WTC11 (cell line): ENCODE measurements around the gene SHTN1. TPM values are rescaled to one million over a fixed set of nuclear protein-coding genes. Genes with fewer than 3 reads are reported as not detected.

Experiments
- ATAC-seq: fragments of 200-7000 bp; cut with Tn5 transposase; 2 replicates; pipeline ENCODE4 v1.10.0; 2021; ENCODE audit warnings: mild to moderate bottlenecking, moderate library complexity
- CTCF ChIA-PET: fragments of 300-600 bp; sonication (Branson Sonifier 250); formaldehyde crosslinking; loops from one replicate; lab custom pipeline; 2021; ENCODE audit warnings: antibody characterized with exemption; lab: Charles Lee
- POLR2A ChIA-PET: fragments of 350-600 bp; sonication (Branson Sonifier 250); formaldehyde crosslinking; loops from one replicate; lab custom pipeline; 2021; ENCODE audit warnings: antibody characterized with exemption; lab: Charles Lee
- DNase-seq: peaks from one replicate; pipeline ENCODE4 v3.0.0; 2021; ENCODE audit warnings: low spot score
- H3K27ac Mint-ChIP-seq: 2 replicates; pipeline ENCODE4 v1.8.0; 2021; ENCODE audit warnings: mixed read lengths
- H3K27me3 Mint-ChIP-seq: 2 replicates; pipeline ENCODE4 v1.8.0; 2021; ENCODE audit warnings: low read depth, mild to moderate bottlenecking, moderate library complexity, mixed read lengths
- H3K36me3 Mint-ChIP-seq: 2 replicates; pipeline ENCODE4 v1.8.0; 2021; ENCODE audit warnings: mixed read lengths
- H3K4me1 Mint-ChIP-seq: 2 replicates; pipeline ENCODE4 v1.8.0; 2022; ENCODE audit warnings: mixed read lengths
- H3K4me3 Mint-ChIP-seq: 2 replicates; pipeline ENCODE4 v1.8.0; 2021; ENCODE audit warnings: mild to moderate bottlenecking, moderate library complexity, mixed read lengths
- H3K9me3 Mint-ChIP-seq: 2 replicates; pipeline ENCODE4 v1.8.0; 2021; ENCODE audit warnings: mixed read lengths
- FOXJ3 ChIP-seq: sonication (generic); formaldehyde crosslinking; IDR thresholded peaks from 2 replicates; pipeline ENCODE4 v1.9.0; 2021; ENCODE audit warnings: missing genetic modification reagents, mild to moderate bottlenecking, borderline replicate concordance
- GTF2I ChIP-seq: fragments of 250-450 bp; sonication (Bioruptor Pico); conservative IDR thresholded peaks from 2 replicates; pipeline ENCODE4 v1.4.0; 2021; ENCODE audit warnings: mild to moderate bottlenecking
- MXD4 ChIP-seq: fragments of 250-450 bp; sonication (Bioruptor Pico); IDR thresholded peaks from 2 replicates; pipeline ENCODE4 v1.8.0; 2021; ENCODE audit warnings: mild to moderate bottlenecking, moderate library complexity, borderline replicate concordance
- PRRX2 ChIP-seq: fragments of 250-450 bp; sonication (Bioruptor Pico); IDR thresholded peaks from 2 replicates; pipeline ENCODE4 v1.8.0; 2021; ENCODE audit warnings: mild to moderate bottlenecking
- SOX15 ChIP-seq: fragments of 250-450 bp; sonication (Bioruptor Pico); IDR thresholded peaks from 2 replicates; pipeline ENCODE4 v1.9.0; 2021; ENCODE audit warnings: mild to moderate bottlenecking
- TEAD1 ChIP-seq: sonication (generic); formaldehyde crosslinking; IDR thresholded peaks from 2 replicates; pipeline ENCODE4 v1.8.0; 2022; ENCODE audit warnings: mild to moderate bottlenecking, missing genetic modification reagents
- total RNA-seq: library from RNA; stranded (reverse); gene quantifications from 3 replicates; pipeline ENCODE4 v1.2.3, GENCODE V29; 2021
- TF ChIP-seq, protein P1 (sequence below): sonication (generic); formaldehyde crosslinking; IDR thresholded peaks from 2 replicates; pipeline ENCODE4 v1.8.0; 2023; ENCODE audit warnings: missing genetic modification reagents, mild to moderate bottlenecking, borderline replicate concordance
- TF ChIP-seq, protein P2 (sequence below): fragments of 250-450 bp; sonication (Bioruptor Pico); IDR thresholded peaks from 2 replicates; pipeline ENCODE4 v1.9.0; 2021; ENCODE audit warnings: mild to moderate bottlenecking
- TF ChIP-seq, protein P3 (sequence below): sonication (generic); formaldehyde crosslinking; IDR thresholded peaks from 2 replicates; pipeline ENCODE4 v1.8.1; 2022; ENCODE audit warnings: missing genetic modification reagents, borderline replicate concordance
- TF ChIP-seq, protein P4 (sequence below): sonication (generic); formaldehyde crosslinking; IDR thresholded peaks from 2 replicates; pipeline ENCODE4 v1.8.0; 2022; ENCODE audit warnings: mild to moderate bottlenecking, missing genetic modification reagents
- TF ChIP-seq, protein P5 (sequence below): sonication (generic); formaldehyde crosslinking; conservative IDR thresholded peaks from 2 replicates; pipeline ENCODE4 v1.8.1; 2023; ENCODE audit warnings: mild to moderate bottlenecking, low read depth, missing genetic modification reagents, moderate library complexity
- TF ChIP-seq, protein P6 (sequence below): sonication (generic); formaldehyde crosslinking; IDR thresholded peaks from 2 replicates; pipeline ENCODE4 v1.8.1; 2023; ENCODE audit warnings: mild to moderate bottlenecking, missing genetic modification reagents, moderate library complexity

SHTN1 gene
- total RNA-seq, 1 experiment from 2014 or later = 11.0 TPM

DNA sequence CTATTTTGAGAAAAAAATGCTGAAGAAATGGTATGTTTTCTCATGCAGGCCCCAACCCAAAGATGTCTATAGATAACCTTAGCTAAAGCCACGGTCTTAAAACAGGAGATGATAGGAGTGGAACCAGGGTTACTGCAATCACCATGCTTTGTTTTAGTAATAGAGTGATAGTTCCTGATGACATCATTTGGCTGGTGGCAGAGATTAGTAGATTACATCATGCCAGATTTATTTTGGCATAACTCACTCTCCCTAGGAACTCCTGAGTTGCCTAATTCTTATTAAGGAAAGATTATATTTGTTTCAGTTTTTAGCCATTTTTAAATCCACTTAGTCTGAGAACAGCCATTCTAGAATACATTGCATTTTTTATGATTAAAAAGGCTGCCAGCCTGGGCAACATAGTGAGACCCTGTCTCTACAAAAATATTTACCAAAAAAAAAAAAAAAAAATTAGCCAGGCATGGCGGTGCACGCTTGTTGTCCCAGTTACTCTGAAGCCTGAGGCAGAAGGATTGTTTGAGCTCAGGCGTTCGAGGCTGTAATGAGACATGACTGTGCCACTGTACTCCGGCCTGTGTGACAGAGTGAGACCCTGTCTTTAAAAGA lies 137.9 kb downstream of the SHTN1 start:
- peaks cover 4% of the 10 kb centered on the region for H3K9me3 Mint-ChIP-seq
- ATAC-seq (no peak), DNase-seq (no peak)
- H3K4me3 Mint-ChIP-seq = no peak overlapping the region
- H3K4me1 Mint-ChIP-seq = peaks cover 21% of the 10 kb centered on the region
- H3K27ac Mint-ChIP-seq = no peak overlapping the region
- CTCF ChIA-PET = interaction anchor here (0.7 kb wide), 1 partner anchor 268 kb away, joined by 4 read pairs; no protein-coding TSS in a partner anchor
- TF ChIP-seq, protein P1, sequence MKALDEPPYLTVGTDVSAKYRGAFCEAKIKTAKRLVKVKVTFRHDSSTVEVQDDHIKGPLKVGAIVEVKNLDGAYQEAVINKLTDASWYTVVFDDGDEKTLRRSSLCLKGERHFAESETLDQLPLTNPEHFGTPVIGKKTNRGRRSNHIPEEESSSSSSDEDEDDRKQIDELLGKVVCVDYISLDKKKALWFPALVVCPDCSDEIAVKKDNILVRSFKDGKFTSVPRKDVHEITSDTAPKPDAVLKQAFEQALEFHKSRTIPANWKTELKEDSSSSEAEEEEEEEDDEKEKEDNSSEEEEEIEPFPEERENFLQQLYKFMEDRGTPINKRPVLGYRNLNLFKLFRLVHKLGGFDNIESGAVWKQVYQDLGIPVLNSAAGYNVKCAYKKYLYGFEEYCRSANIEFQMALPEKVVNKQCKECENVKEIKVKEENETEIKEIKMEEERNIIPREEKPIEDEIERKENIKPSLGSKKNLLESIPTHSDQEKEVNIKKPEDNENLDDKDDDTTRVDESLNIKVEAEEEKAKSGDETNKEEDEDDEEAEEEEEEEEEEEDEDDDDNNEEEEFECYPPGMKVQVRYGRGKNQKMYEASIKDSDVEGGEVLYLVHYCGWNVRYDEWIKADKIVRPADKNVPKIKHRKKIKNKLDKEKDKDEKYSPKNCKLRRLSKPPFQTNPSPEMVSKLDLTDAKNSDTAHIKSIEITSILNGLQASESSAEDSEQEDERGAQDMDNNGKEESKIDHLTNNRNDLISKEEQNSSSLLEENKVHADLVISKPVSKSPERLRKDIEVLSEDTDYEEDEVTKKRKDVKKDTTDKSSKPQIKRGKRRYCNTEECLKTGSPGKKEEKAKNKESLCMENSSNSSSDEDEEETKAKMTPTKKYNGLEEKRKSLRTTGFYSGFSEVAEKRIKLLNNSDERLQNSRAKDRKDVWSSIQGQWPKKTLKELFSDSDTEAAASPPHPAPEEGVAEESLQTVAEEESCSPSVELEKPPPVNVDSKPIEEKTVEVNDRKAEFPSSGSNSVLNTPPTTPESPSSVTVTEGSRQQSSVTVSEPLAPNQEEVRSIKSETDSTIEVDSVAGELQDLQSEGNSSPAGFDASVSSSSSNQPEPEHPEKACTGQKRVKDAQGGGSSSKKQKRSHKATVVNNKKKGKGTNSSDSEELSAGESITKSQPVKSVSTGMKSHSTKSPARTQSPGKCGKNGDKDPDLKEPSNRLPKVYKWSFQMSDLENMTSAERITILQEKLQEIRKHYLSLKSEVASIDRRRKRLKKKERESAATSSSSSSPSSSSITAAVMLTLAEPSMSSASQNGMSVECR (CRISPR knock-in tag) = no peak
- no peak for TF ChIP-seq GTF2I
- TF ChIP-seq MXD4 = no peak
- TF ChIP-seq, all 79 proteins: peak for 0
- POLR2A ChIA-PET = no interaction called here
- peaks cover 5% of the 10 kb centered on the region for H3K36me3 Mint-ChIP-seq
- H3K27me3 Mint-ChIP-seq = no peaks in the 10 kb centered on the region

DNA sequence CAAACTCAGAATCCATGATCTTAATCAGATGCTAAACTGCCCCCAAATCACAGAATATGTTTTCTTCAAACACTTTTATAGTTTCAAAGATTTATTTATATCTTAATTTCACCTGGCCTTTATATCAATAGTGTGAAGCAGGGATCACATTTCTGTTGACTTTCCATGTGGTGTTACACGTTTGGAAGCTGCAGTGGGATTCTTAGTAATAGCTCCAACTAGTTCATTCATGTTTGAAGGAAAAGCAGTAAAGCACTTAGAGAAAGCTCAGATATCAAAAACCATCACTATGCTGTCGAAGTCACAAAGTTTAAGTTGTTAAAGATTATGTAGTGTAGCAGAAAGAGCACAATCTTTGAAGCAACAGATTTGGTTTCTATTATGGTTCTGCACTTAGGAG lies 138.9 kb downstream of the SHTN1 start:
- peaks cover 20% of the 10 kb centered on the region for H3K4me1 Mint-ChIP-seq
- H3K9me3 Mint-ChIP-seq = no peaks in the 10 kb centered on the region
- ChIA-PET POLR2A (no interaction called here), CTCF (no interaction called here)
- DNase-seq (no peak), ATAC-seq (no peak)
- H3K36me3 Mint-ChIP-seq = peaks cover 2% of the 10 kb centered on the region; the same call in 1 of the 2 replicates
- TF ChIP-seq, protein P2, sequence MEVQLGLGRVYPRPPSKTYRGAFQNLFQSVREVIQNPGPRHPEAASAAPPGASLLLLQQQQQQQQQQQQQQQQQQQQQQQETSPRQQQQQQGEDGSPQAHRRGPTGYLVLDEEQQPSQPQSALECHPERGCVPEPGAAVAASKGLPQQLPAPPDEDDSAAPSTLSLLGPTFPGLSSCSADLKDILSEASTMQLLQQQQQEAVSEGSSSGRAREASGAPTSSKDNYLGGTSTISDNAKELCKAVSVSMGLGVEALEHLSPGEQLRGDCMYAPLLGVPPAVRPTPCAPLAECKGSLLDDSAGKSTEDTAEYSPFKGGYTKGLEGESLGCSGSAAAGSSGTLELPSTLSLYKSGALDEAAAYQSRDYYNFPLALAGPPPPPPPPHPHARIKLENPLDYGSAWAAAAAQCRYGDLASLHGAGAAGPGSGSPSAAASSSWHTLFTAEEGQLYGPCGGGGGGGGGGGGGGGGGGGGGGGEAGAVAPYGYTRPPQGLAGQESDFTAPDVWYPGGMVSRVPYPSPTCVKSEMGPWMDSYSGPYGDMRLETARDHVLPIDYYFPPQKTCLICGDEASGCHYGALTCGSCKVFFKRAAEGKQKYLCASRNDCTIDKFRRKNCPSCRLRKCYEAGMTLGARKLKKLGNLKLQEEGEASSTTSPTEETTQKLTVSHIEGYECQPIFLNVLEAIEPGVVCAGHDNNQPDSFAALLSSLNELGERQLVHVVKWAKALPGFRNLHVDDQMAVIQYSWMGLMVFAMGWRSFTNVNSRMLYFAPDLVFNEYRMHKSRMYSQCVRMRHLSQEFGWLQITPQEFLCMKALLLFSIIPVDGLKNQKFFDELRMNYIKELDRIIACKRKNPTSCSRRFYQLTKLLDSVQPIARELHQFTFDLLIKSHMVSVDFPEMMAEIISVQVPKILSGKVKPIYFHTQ (CRISPR knock-in tag) = no peak
- no peak for TF ChIP-seq SOX15 (CRISPR knock-in tag)
- TF ChIP-seq, protein P3, sequence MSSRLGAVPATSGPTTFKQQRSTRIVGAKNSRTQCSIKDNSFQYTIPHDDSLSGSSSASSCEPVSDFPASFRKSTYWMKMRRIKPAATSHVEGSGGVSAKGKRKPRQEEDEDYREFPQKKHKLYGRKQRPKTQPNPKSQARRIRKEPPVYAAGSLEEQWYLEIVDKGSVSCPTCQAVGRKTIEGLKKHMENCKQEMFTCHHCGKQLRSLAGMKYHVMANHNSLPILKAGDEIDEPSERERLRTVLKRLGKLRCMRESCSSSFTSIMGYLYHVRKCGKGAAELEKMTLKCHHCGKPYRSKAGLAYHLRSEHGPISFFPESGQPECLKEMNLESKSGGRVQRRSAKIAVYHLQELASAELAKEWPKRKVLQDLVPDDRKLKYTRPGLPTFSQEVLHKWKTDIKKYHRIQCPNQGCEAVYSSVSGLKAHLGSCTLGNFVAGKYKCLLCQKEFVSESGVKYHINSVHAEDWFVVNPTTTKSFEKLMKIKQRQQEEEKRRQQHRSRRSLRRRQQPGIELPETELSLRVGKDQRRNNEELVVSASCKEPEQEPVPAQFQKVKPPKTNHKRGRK = no peak
- TF ChIP-seq, protein P4, sequence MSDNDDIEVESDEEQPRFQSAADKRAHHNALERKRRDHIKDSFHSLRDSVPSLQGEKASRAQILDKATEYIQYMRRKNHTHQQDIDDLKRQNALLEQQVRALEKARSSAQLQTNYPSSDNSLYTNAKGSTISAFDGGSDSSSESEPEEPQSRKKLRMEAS (CRISPR knock-in tag) = no peak
- TF ChIP-seq, protein P5, sequence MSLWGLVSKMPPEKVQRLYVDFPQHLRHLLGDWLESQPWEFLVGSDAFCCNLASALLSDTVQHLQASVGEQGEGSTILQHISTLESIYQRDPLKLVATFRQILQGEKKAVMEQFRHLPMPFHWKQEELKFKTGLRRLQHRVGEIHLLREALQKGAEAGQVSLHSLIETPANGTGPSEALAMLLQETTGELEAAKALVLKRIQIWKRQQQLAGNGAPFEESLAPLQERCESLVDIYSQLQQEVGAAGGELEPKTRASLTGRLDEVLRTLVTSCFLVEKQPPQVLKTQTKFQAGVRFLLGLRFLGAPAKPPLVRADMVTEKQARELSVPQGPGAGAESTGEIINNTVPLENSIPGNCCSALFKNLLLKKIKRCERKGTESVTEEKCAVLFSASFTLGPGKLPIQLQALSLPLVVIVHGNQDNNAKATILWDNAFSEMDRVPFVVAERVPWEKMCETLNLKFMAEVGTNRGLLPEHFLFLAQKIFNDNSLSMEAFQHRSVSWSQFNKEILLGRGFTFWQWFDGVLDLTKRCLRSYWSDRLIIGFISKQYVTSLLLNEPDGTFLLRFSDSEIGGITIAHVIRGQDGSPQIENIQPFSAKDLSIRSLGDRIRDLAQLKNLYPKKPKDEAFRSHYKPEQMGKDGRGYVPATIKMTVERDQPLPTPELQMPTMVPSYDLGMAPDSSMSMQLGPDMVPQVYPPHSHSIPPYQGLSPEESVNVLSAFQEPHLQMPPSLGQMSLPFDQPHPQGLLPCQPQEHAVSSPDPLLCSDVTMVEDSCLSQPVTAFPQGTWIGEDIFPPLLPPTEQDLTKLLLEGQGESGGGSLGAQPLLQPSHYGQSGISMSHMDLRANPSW (CRISPR knock-in tag) = no peak
- no peak for TF ChIP-seq TEAD1
- TF ChIP-seq FOXJ3 = no peak
- TF ChIP-seq PRRX2 (CRISPR knock-in tag) = no peak
- TF ChIP-seq, protein P6, sequence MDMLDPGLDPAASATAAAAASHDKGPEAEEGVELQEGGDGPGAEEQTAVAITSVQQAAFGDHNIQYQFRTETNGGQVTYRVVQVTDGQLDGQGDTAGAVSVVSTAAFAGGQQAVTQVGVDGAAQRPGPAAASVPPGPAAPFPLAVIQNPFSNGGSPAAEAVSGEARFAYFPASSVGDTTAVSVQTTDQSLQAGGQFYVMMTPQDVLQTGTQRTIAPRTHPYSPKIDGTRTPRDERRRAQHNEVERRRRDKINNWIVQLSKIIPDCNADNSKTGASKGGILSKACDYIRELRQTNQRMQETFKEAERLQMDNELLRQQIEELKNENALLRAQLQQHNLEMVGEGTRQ = no peak
- H3K27me3 Mint-ChIP-seq = no peaks in the 10 kb centered on the region
- H3K4me3 Mint-ChIP-seq = no peak overlapping the region
- no peak overlapping the region for H3K27ac Mint-ChIP-seq
